ENCODE measurements around the gene LIN52.

GRCh38 chr14:74202113-74202512 is 117.4 kb downstream of the LIN52 start:
- TF ChIP-seq EZH2 (IDR thresholded peaks at IDR 0.05; ENCODE audit: low read depth, low read length, severe bottlenecking) (no peak), SP4 (IDR thresholded peaks at IDR 0.05; ENCODE audit: low read length) (no peak), POLR2A (IDR thresholded peaks at IDR 0.05; ENCODE audit: control extremely low read depth in 1 of 2, low read depth in 2 of 2, low read length in 2 of 2) (no peak), MAX (IDR thresholded peaks at IDR 0.05) (no peak), EGR1 (IDR thresholded peaks at IDR 0.05; ENCODE audit: borderline replicate concordance, low read depth, low read length) (no peak), BCL11A (IDR thresholded peaks at IDR 0.05; ENCODE audit: low read depth in 2 of 2, low read length in 2 of 2) (no peak), JUND (IDR thresholded peaks at IDR 0.05; ENCODE audit: low read length) (no peak), SIX5 (IDR thresholded peaks at IDR 0.05; ENCODE audit: low read depth, low read length) (no peak), CHD1 (IDR thresholded peaks at IDR 0.05; ENCODE audit: low read depth, low read length) (no peak), RFX5 (IDR thresholded peaks at IDR 0.05; ENCODE audit: borderline replicate concordance, low read depth, low read length) (no peak)

All from H1 (cell line).